ENCODE data around the gene HOXC12.

GRCh38 chr12:54008260-54008552 lies 53.5 kb downstream of the HOXC12 start:
- TF ChIP-seq CTCF (IDR thresholded peaks at IDR 0.05) (no peak), REST (IDR thresholded peaks at IDR 0.05; ENCODE audit: insufficient read depth in 1 of 2, low read depth in 2 of 2, low read length in 1 of 2) (no peak), POLR2AphosphoS5 (IDR thresholded peaks at IDR 0.05; ENCODE audit: low read depth, low read length) (no peak), SIN3A (IDR thresholded peaks at IDR 0.05; ENCODE audit: borderline replicate concordance, insufficient read depth, low read depth, low read length) (no peak)

Data from Panc1 (cell line).